ENCODE measurements around the gene DRC1. TPM values are rescaled to one million over a fixed set of nuclear protein-coding genes. Genes with fewer than 3 reads are reported as not detected.

DRC1 gene
- total and polyA plus RNA-seq, 2 of the 13 experiments (the other 11 are each of a cell fraction or from before 2014, with no cell fraction given): 0.07 TPM; not detected in 1

GRCh38 chr2:26483027-26483326, 81.3 kb downstream of the DRC1 start:
- FAIRE-seq (no peak), DNase-seq (ENCODE audit: low spot score) (no peak), ATAC-seq (no peak)
- no TSS peak for BruUV-seq (replicated peaks)
- no peak overlapping the region for H3K27ac ChIP-seq (ENCODE audit: extremely low read length, insufficient read depth, low read length)
- H3K4me2 ChIP-seq (ENCODE audit: low read depth, low read length): no peak overlapping the region
- H3K36me3 ChIP-seq (replicated peaks in 1 of 2; ENCODE audit: control insufficient read depth in 1 of 2, insufficient read depth in 2 of 2, low read length in 2 of 2): no peaks in the 10 kb centered on the region
- TF ChIP-seq ARID2 (CRISPR knock-in tag; IDR thresholded peaks at IDR 0.05; ENCODE audit: borderline replicate concordance): no peak
- TF ChIP-seq ZMAT5 (CRISPR knock-in tag; IDR thresholded peaks at IDR 0.05; ENCODE audit: borderline replicate concordance, low read depth): no peak
- 0 out of 2 replicates have a peak, but pooled peaks have one; percentile 16 for TF ChIP-seq GABPA (IDR thresholded peaks at IDR 0.05; ENCODE audit: low read depth, low read length)
- TF ChIP-seq GABPA (CRISPR knock-in tag; IDR thresholded peaks at IDR 0.05; ENCODE audit: low read depth): no peak
- no peak for TF ChIP-seq ERF (CRISPR knock-in tag; IDR thresholded peaks at IDR 0.05)
- no peak for TF ChIP-seq MTF1 (CRISPR knock-in tag; IDR thresholded peaks at IDR 0.05)
- TF ChIP-seq PLSCR1 (CRISPR knock-in tag; IDR thresholded peaks at IDR 0.05; ENCODE audit: borderline replicate concordance): no peak
- no peak for TF ChIP-seq GATA4 (IDR thresholded peaks at IDR 0.05; ENCODE audit: borderline replicate concordance, low read depth)
- no peak for TF ChIP-seq LBX2 (CRISPR knock-in tag; IDR thresholded peaks at IDR 0.05; ENCODE audit: borderline replicate concordance)
- no peak for TF ChIP-seq ZSCAN9 (CRISPR knock-in tag; IDR thresholded peaks at IDR 0.05; ENCODE audit: borderline replicate concordance)
- TF ChIP-seq GTF3A (CRISPR knock-in tag; conservative IDR thresholded peaks at IDR 0.05): no peak
- TF ChIP-seq XBP1 (CRISPR knock-in tag; IDR thresholded peaks at IDR 0.05): no peak
- TF ChIP-seq ZHX1 (CRISPR knock-in tag; IDR thresholded peaks at IDR 0.05; ENCODE audit: low read depth): peak; percentile 10; the same call in 1 of the 2 replicates
- no peaks in the 10 kb centered on the region for H3K79me2 ChIP-seq (ENCODE audit: insufficient read depth, low read length)
- peaks cover 0 to 41% of the 10 kb centered on the region in 2 experiments; a peak in 3 of 5 replicates for H3K27me3 ChIP-seq (ENCODE audit: control insufficient read depth in 1 of 2, insufficient read depth in 2 of 2, low read length in 2 of 2)
- H3K4me1 ChIP-seq (ENCODE audit: insufficient read depth, low read length): peaks cover 40% of the 10 kb centered on the region
- CTCF ChIA-PET (ENCODE audit: low intra/inter-chr PET ratio, low total read pairs): no interaction called here
- POLR2A ChIA-PET: no interaction called here
- WGBS (ENCODE audit: low lambda C conversion rate): 89% methylated on average over 11 of the region's 11 CpGs
- H3K4me3 ChIP-seq (replicated peaks in 1 of 3; ENCODE audit: insufficient read depth in 1 of 3, low read depth in 2 of 3, low read length in 3 of 3): no peak overlapping the region
- no peak overlapping the region for H2AFZ ChIP-seq (ENCODE audit: low read length)
- intact Hi-C loops (cut with micrococcal nuclease; ENCODE audit: unreplicated experiment): no loop called here
- H3K9ac ChIP-seq (ENCODE audit: insufficient read depth, low read depth, low read length): no peak overlapping the region
- no peaks in the 10 kb centered on the region for H4K20me1 ChIP-seq (ENCODE audit: insufficient read depth, low read length)
- no peaks in the 10 kb centered on the region for H3K9me3 ChIP-seq (ENCODE audit: low read length)
- in situ Hi-C loops (cut with HindIII; ENCODE audit: extremely low pct_ligation_motif_present, low pct_unique_long_range_greater_than_20kb): no loop called here
